Globus pallidus (tissue), 1 donor: ENCODE results near the gene IL20.

Experiments
- DNase-seq: peaks from one replicate; pipeline ENCODE4 v3.0.0-alpha.2; 2015; ENCODE audit warnings: low spot score

The IL20 gene

GRCh38 chr1:206878456-206878855, 13.0 kb downstream of the IL20 start:
- no peak for DNase-seq

DNA sequence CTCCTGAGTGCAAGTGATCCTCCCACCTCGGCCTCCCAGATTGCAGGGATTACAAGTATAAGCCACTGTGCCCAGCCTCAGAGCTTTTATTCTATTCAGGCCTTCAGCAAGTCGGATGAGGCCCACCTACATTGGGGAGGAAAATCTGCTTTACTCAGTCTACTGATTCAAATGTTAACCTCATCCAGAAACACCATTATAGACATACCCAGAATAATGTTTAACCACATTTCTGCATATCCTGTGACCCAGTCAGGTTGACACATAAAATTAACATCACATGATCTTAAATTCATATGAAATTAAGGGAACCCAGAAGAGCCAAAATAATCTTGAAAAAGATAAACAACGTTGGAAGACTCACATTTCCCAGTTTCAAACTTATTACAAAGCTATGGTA, 14.9 kb downstream of the IL20 start:
- DNase-seq = no peak

DNA sequence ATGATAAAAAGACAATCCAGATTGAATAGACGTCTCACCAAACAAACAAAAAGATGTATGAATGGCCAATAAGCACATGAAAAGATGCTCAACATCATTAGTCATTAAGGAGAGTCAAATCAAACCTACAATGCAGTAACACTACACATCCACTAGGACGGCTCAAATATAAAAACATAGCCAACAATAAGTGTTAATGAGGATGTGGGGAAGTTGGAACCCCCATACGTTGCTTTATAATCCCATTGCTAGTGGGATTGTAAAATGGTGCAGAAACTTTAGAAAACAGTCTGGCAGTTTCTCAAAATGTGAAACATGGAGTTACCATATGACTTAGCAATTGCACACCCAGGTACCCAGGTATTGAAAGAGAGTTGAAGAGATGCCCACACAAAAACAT, 17.1 kb downstream of the IL20 start:
- DNase-seq = no peak

- DNase-seq = no peak
These were observed 17.7 kb downstream of the IL20 start for GRCh38 chr1:206883160-206883559.

DNA sequence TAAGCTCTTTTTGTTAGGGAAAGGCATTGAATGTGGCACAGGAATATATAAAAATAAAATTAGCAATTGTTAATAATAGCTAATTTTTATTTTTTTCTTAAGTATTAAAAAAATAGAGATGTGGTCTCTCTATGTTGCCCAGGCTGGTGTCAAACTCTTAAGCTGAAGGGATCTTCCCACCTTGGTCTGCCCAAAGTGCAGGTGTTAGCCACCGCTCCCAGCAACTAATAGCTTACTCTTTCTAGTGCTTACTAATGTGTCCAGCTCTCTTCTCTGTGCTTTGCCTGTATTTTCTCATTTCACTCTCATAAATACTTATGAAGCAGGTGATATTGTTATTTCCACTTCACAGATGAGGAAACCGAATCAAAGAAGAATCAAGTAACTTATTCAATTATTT, 18.5 kb downstream of the IL20 start:
- DNase-seq = no peak

GRCh38 chr1:206885341-206886060, 20.1 kb downstream of the IL20 start:
- DNase-seq = no peak

GRCh38 chr1:206886831-206887230, 21.4 kb downstream of the IL20 start:
- no peak for DNase-seq

- DNase-seq = no peak
These were observed 22.3 kb downstream of the IL20 start for GRCh38 chr1:206887701-206888100.

DNA sequence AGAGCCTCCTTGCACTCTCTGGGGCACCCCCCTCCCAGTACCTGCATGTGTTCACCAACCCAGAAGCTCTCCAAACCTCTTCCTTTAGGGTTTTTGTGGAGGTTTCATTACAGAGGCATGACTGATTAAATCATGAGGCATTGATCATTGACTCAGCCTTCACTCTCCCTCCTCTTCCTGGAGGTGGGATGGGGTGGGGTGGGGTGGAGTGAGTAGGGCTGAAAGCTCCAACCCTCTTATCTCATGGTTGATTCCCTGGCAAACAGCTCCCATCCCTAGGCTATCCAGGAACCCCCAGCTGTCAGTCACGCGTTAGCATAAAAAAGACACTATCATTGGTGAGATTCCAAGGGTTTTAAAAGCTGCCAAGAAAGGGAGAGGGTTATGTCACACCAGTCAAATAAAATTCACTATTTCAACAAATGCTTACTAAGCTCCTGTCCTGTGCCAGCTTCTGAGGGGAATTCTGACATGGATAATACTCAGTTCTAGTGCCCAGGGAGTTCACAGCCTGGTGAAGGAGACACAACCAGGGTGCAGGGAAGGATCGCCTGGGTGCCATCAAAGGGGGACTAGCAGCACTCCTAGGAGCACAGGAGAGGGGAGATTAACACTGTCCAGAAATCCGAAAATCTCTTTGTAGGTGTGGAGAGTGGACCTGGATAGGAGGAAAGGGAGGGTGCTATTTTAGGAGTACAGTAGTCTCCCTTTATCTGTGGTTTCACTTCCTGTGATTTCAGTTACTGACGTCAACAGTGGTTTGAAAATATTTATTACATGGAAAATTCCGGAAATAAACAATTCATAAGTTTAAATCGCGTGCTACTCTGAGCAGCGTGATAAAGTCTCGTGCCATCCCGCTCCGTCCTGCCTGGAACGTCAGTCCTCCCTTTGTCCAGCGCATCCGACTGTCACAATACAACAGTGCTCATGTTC, 25.0 kb downstream of the IL20 start:
- no peak for DNase-seq

GRCh38 chr1:206891412-206891811, 26.0 kb downstream of the IL20 start:
- no peak for DNase-seq

GRCh38 chr1:206892351-206892984, 27.0 kb downstream of the IL20 start:
- no peak for DNase-seq

DNA sequence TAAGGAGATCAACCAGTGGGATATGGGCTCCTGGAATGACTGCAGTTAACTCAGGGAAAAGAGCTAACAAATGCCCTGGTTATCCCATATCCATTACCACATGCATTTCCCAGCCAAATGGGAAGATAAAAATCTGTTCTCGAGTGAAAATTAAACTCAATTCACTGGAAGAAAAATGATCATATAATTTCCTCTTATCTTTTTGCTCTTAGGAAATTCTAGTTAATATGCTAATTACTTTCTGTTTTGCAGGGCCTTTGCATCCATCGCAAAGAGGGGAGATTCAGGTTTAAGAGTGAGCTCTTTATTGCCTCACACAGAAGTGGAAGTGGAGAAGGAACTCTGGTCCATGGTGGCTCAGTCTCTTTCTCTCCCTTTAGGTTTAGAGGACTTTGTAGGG, 28.0 kb downstream of the IL20 start:
- no peak for DNase-seq

GRCh38 chr1:206895325-206895724, 29.9 kb downstream of the IL20 start:
- no peak for DNase-seq

DNA sequence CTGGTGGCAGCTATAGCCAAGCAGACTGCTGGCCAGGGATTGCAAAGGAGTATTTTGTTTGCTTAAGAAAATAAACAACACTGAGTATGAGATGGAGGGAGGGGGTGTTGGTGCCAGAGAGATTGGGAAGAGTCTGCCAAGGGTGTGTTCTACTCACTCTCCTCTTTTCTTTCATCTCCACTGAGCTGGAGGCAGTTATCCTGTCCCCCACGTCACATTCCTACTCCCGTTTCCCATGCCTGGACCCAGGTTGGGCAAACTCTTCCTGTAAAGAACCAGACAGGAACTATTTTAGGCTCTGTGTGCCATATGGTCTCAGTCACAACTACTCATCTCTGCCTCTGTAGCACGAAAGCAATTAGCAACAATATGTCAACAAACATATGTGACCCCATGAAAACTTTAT, 30.4 kb downstream of the IL20 start:
- no peak for DNase-seq

GRCh38 chr1:206896261-206896660, 30.8 kb downstream of the IL20 start:
- DNase-seq = no peak

- no peak for DNase-seq
These were observed 31.8 kb downstream of the IL20 start, which contains the start of gene IL24 for GRCh38 chr1:206897175-206897574. Gene IL24, plus strand, starts transcription at chr1:206897443. Its CDS starts 390 bp downstream, at chr1:206897833.

DNA sequence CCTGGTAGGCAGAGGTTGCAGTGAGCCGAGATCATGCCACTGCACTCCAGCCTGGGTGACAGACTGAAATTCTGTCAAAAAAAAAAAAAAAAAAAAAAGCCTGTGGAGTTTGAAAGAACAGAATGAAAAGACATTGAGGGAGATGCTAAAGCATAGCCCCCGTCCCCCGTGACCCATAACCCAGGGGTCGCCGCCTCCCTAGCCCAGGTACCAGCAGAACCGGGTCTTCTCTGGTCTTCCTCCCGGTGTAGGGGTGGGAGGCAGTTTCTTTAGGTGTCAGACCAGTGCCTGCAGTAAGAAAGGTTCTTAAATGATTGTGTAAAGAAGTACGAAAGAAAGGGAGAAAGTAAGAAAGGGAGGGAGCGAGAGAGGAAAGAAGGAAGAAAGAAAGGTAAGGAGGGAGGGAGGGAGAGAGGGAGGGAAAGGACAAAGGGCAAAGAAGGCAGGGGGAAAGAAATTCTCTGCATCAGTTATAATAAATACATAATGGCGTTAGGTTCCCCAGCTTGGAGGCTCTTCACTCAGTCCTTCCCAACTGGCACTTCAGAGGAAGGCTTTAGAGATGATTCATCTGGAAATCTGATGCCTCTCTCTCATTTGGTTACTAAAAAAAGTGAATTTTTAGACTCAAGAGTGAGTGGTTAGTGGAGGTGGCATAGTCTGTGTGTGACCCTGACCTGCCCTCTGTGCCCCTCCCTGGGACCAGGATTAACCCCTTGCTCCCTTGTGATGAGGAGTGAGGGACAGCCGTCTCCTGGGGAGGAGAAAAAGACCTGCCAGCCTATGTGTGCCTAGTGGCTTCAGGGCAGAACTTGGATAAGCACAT, 32.9 kb downstream of the IL20 start:
- no peak for DNase-seq

- DNase-seq = no peak
These were observed 33.5 kb downstream of the IL20 start for GRCh38 chr1:206898915-206899431.

- no peak for DNase-seq
These were observed 34.3 kb downstream of the IL20 start for GRCh38 chr1:206899717-206900116.

DNA sequence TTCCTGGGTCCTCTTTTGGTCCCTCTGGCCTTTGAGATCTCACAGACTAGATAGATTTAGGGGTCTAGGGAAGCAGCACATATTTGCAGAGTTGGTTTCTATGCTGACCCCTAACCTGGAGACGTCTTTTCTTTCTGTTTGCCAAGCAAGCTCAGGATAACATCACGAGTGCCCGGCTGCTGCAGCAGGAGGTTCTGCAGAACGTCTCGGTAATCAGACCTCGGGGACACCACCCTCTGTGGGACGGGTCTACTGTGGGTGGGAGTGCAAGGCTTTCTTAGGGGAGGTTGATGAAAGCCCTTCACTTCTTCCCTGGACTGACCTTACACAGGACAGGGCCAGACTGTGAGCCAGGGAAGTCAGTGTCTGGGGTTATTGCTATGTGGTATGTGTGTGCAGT, 34.7 kb downstream of the IL20 start:
- no peak for DNase-seq

GRCh38 chr1:206901944-206902343, 36.5 kb downstream of the IL20 start:
- no peak for DNase-seq

DNA sequence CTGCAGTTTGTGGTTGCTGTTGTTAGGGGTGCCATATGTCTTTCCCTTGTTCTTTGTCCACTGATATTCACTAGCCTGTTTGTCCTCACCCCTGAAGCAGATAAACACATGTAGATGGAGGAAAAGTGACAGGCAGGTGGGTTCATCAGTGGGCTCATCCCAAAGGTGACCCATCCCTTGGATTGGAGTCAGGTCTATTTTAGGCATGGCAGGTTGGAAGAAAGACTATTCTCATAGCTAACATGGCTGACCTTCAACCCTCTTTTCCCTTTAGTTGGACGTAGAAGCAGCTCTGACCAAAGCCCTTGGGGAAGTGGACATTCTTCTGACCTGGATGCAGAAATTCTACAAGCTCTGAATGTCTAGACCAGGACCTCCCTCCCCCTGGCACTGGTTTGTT, 37.3 kb downstream of the IL20 start:
- DNase-seq = no peak
